Measurements from ENCODE around the gene PJA1.

The PJA1 gene

GRCh38 chrX:69116077-69116476 is 49.2 kb downstream of the PJA1 start:
- Histone ChIP-seq H3K9ac (ENCODE audit: insufficient read length, low read depth) (no peak overlapping the region), H3K36me3 (ENCODE audit: insufficient read depth, insufficient read length, low read length) (no peaks in the 10 kb centered on the region), H3K4me1 (ENCODE audit: insufficient read depth, insufficient read length) (peaks cover 10% of the 10 kb centered on the region), H3K27me3 (ENCODE audit: insufficient read depth, insufficient read length) (peaks cover 3% of the 10 kb centered on the region), H3K4me3 (ENCODE audit: insufficient read length, low read depth) (no peak overlapping the region), H3K9me3 (ENCODE audit: insufficient read depth, low read length) (no peaks in the 10 kb centered on the region)
- TF ChIP-seq ZNF274 (IDR thresholded peaks at IDR 0.05; ENCODE audit: low read depth, low read length) = no peak
- TF ChIP-seq YY1 (IDR thresholded peaks at IDR 0.05; ENCODE audit: insufficient read depth, insufficient read length) = no peak
- TF ChIP-seq SUZ12 (IDR thresholded peaks at IDR 0.05; ENCODE audit: extremely low read depth, insufficient read depth, insufficient read length) = no peak
- no peak for DNase-seq (ENCODE audit: low read depth, low spot score)

DNA sequence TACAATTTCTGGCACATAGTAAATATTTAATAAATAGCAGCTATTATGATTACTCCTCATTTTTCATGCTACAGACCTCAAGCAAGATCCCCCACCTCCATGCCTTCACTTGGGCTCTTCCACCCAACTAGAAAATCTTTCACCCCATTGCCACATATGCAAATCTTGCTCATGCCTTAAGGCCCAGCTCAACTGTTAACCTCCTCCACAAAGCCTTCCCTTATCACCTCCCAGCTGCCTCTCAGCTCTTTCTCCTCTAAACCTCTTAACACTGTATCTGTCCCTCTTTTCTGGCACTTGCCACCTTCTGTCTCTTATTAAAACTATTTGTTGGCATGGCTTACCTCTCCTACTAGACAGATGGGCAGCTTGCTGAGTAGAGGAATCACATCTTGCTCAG is 51.5 kb downstream of the PJA1 start:
- Histone ChIP-seq H3K9ac (ENCODE audit: insufficient read length, low read depth) (no peak overlapping the region), H3K27me3 (ENCODE audit: insufficient read depth, insufficient read length) (peaks cover 3% of the 10 kb centered on the region), H3K9me3 (ENCODE audit: insufficient read depth, low read length) (no peaks in the 10 kb centered on the region), H3K36me3 (ENCODE audit: insufficient read depth, insufficient read length, low read length) (no peaks in the 10 kb centered on the region), H3K4me3 (ENCODE audit: insufficient read length, low read depth) (no peak overlapping the region), H3K4me1 (ENCODE audit: insufficient read depth, insufficient read length) (peaks cover 16% of the 10 kb centered on the region)
- TF ChIP-seq YY1 (IDR thresholded peaks at IDR 0.05; ENCODE audit: insufficient read depth, insufficient read length) = no peak
- DNase-seq (ENCODE audit: low read depth, low spot score) = no peak

Measured in NT2/D1 (cell line).